Measurements from ENCODE around the gene SLC22A23. TPM values are rescaled to one million over a fixed set of nuclear protein-coding genes. Genes with fewer than 3 reads are reported as not detected.
A peak's percentile ranks its signal among the peaks of the same experiment; 100 is the strongest.

Gene SLC22A23
- total RNA-seq, 4 donors from 2014 or later = 7.1 to 9.6 (median 8.2) TPM

GRCh38 chr6:3282476-3283236 lies 174.2 kb downstream of the SLC22A23 start:
- Histone ChIP-seq H3K4me3 (no peak overlapping the region), H3K4me1 (peaks cover 0 to 50% (median 4%) of the 10 kb centered on the region in 4 donors), H3K27ac (peak overlapping the region in 2 of 4 donors; percentile 67 to 69), H3K9me3 (no peaks in the 10 kb centered on the region), H3K27me3 (no peaks in the 10 kb centered on the region), H3K36me3 (peaks cover 0 to 29% (median 0%) of the 10 kb centered on the region in 3 donors)
- no peak for TF ChIP-seq EP300 (IDR thresholded peaks at IDR 0.05)
- no peak for TF ChIP-seq CTCF (IDR thresholded peaks at IDR 0.05)
- TF ChIP-seq POLR2A (IDR thresholded peaks at IDR 0.05) = no peak
- no peak for DNase-seq (ENCODE audit: low spot score in 2 of 2)
- WGBS, 2 donors = 85 to 89% methylated on average over 20 of the region's 20 CpGs

GRCh38 chr6:3281631-3282475 lies 175.0 kb downstream of the SLC22A23 start:
- 41 to 44% methylated on average over 13 of the region's 13 CpGs for WGBS, 2 donors
- Histone ChIP-seq H3K27ac (peak overlapping the region in 2 of 4 donors; percentile 67 to 69), H3K4me3 (no peak overlapping the region), H3K27me3 (no peaks in the 10 kb centered on the region), H3K9me3 (no peaks in the 10 kb centered on the region), H3K36me3 (peaks cover 0 to 24% (median 0%) of the 10 kb centered on the region in 3 donors), H3K4me1 (peaks cover 0 to 51% (median 4%) of the 10 kb centered on the region in 4 donors)
- no peak for DNase-seq (ENCODE audit: low spot score in 2 of 2)
- peak in 1 of 2 donors; percentile 38 for TF ChIP-seq EP300 (IDR thresholded peaks at IDR 0.05)
- no peak for TF ChIP-seq POLR2A (IDR thresholded peaks at IDR 0.05)

GRCh38 chr6:3280866-3281465 lies 175.9 kb downstream of the SLC22A23 start:
- no peak for DNase-seq (ENCODE audit: low spot score in 2 of 2)
- no peaks in the 10 kb centered on the region for H3K27me3 ChIP-seq
- H3K4me1 ChIP-seq = peaks cover 0 to 55% (median 4%) of the 10 kb centered on the region in 4 donors
- H3K27ac ChIP-seq = peak overlapping the region in 1 of 4 donors; percentile 67
- no peaks in the 10 kb centered on the region for H3K9me3 ChIP-seq
- TF ChIP-seq POLR2A (IDR thresholded peaks at IDR 0.05) (no peak), CTCF (IDR thresholded peaks at IDR 0.05) (no peak), EP300 (IDR thresholded peaks at IDR 0.05) (no peak)
- peaks cover 0 to 28% (median 0%) of the 10 kb centered on the region in 3 donors for H3K36me3 ChIP-seq
- 81 to 85% methylated on average over 12 to 14 of the region's 14 CpGs for WGBS, 2 donors
- no peak overlapping the region for H3K4me3 ChIP-seq

- TF ChIP-seq CTCF (IDR thresholded peaks at IDR 0.05) = no peak
- TF ChIP-seq EP300 (IDR thresholded peaks at IDR 0.05) = no peak
- no peak for TF ChIP-seq POLR2A (IDR thresholded peaks at IDR 0.05)
- Histone ChIP-seq H3K9me3 (no peaks in the 10 kb centered on the region), H3K4me3 (no peak overlapping the region), H3K27me3 (no peaks in the 10 kb centered on the region), H3K4me1 (peaks cover 0 to 50% (median 4%) of the 10 kb centered on the region in 4 donors), H3K36me3 (peaks cover 0 to 28% (median 0%) of the 10 kb centered on the region in 3 donors), H3K27ac (peak overlapping the region in 1 of 4 donors; percentile 47)
- DNase-seq (ENCODE audit: low spot score in 2 of 2) = no peak
- WGBS, 2 donors = 83 to 85% methylated on average over 14 of the region's 14 CpGs
These were observed 176.8 kb downstream of the SLC22A23 start for GRCh38 chr6:3280091-3280490.

GRCh38 chr6:3278691-3279090 lies 178.2 kb downstream of the SLC22A23 start:
- H3K27ac ChIP-seq = no peak overlapping the region
- peaks cover 0 to 36% (median 4%) of the 10 kb centered on the region in 4 donors for H3K4me1 ChIP-seq
- WGBS, 2 donors = 70 to 78% methylated on average over 4 of the region's 4 CpGs
- peaks cover 0 to 29% (median 0%) of the 10 kb centered on the region in 3 donors for H3K36me3 ChIP-seq
- DNase-seq (ENCODE audit: low spot score in 2 of 2) = no peak
- TF ChIP-seq POLR2A (IDR thresholded peaks at IDR 0.05) (no peak), EP300 (IDR thresholded peaks at IDR 0.05) (no peak), CTCF (IDR thresholded peaks at IDR 0.05) (no peak)
- no peaks in the 10 kb centered on the region for H3K27me3 ChIP-seq
- H3K9me3 ChIP-seq = no peaks in the 10 kb centered on the region
- no peak overlapping the region for H3K4me3 ChIP-seq
